HG03460 (cell line): Measurements from ENCODE around the gene PXK.
"Not testable (repeated sequence)": the region's sequence is repeated elsewhere in the genome, so short reads cannot be mapped to it uniquely, and the experiment has no call there.

Experiments
- ATAC-seq: cut with Tn5 transposase; IDR thresholded peaks from one replicate; pipeline ENCODE4 v1.9.1; 2021; ENCODE audit not compliant: unreplicated experiment

PXK gene

DNA sequence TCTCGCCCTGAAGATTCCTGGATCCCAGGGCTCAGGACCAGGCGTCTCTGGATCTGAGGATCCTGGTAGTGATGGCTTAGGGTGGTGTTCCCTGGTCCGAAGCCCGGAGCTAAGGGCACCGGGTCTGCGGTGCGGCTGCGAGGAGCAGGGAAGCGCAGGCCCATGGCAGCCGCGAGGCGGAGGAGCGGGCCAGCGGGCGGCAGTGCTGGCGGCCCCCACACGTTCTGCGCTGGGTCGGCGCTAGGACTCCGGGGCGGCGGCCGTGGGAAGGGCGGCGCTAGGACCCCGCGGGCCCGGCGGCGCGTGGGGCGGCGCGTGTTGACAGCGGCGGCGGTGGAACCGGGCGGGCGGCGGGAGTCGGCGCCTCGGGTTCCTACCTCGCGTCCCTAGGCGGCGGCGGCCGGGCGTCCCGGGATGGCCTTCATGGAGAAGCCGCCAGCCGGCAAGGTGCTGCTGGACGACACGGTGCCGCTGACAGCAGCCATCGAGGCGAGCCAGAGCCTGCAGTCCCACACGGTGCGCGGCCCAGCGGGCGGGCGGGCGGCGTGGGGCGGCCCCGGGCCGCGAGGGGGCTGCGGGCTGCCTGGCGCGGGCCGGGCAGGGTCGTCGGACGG is at the start of gene PXK:
PXK (plus strand) TSS at position 318 of the 614 bp plus-strand sequence; CDS start at position 415, 97 bp downstream.
- peak; percentile 90 for ATAC-seq

DNA sequence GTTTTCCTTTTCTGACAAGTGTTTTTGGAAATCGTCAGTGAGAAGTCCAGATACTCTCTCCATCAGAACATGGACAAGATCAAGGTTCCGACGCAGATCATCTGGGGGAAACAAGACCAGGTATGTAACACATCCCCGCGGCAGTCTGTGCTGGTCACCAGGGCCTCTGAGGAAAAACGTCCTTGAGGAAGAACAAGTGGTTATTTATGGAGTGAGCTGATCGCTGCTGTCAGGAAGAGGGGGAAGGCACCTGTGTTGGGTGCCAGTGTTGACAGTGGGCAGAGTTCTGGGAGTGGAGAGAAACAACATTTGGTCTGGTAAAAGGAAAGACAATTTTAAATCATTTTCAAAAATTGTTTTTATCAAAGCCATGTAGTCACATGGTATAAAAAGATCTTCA is 47.4 kb upstream of the PXK start:
- no peak for ATAC-seq

DNA sequence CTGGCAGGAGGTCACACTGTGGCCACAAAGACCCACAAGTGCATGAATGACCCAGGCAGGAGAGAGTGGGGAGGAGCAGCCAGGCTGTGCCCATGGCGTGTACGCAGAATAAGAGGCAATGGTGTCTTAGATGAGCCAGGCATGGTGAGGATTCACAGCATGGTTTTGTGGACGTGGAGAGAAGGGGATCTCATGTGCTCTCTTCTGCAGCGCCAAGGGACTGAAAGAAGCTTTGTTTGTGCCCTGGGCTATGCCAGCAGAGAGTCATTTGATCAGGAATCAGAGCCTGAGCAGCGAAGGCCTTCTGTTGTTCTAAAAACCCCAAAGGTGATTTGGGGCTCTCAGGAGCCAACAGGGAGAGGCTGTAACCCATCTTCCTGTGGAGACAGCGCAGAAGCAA is 45.3 kb upstream of the PXK start:
- ATAC-seq, result no peak

DNA sequence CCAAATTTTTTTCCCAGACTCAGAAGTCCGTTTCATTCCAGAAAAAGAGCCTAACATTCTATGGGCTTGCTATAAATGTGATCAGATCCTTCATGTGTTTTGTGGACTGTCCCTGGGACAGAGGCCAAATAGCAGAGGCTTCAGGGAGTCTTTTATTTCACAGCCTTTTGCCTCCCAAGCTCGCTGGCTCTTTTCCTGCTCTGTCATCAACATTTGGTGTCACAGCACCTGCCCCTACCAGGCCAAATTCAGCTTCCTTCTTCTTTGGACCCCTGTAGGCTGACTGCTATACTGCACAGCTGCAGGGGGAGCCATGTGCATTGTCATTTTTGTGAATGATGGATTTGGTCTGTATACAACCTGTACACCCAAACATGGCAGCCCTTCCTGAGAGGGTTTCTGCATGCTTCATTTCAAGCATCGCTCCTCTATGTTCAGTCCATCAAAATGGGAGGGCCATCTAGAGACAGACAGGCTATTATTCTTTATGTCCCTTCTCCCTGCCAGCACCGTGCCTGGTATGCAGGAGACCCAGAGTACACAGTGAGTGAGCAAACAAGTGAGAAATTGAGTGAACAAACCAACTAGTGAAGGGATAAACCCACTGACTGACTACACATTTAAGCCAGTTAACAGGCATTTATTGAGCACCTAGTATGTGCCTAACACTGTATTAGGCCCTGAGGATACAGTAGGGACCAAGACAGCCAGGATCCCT is 44.5 kb upstream of the PXK start:
- ATAC-seq, result no peak

DNA sequence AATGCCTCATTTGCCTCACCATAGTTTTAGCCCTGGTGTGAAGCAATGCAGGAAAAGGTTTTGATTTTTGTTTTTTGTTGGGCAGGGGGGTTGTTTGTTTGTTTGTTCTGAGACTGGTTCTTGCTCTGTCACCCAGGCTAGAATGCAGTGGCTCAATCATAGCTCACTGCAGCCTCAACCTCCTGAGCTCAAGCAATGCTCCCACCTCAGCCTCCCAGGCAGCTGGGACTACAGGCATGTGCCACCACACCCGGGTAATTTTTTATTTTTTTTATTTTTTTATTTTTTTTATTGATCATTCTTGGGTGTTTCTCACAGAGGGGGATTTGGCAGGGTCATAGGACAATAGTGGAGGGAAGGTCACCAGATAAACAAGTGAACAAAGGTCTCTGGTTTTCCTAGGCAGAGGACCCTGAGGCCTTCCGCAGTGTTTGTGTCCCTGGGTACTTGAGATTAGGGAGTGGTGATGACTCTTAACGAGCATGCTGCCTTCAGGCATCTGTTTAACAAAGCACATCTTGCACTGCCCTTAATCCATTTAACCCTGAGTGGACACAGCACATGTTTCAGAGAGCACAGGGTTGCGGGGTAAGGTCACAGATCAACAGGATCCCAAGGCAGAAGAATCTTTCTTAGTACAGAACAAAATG is 43.6 kb upstream of the PXK start:
- ATAC-seq, result not testable (repeated sequence)

DNA sequence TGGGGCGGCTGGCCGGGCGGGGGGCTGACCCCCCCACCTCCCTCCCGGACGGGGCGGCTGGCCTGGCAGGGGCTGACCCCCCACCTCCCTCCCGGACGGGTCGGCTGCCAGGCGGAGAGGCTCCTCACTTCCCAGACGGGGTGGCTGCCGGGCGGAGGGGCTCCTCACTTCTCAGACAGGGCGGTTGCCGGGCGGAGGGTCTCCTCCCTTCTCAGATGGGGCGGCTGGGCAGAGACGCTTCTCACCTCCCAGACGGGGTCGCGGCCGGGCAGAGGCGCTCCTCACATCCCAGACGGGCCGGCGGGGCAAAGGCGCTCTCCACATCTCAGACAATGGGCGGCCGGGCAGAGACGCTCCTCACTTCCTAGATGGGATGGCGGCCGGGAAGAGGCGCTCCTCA is 42.2 kb upstream of the PXK start:
- not testable (repeated sequence) for ATAC-seq

DNA sequence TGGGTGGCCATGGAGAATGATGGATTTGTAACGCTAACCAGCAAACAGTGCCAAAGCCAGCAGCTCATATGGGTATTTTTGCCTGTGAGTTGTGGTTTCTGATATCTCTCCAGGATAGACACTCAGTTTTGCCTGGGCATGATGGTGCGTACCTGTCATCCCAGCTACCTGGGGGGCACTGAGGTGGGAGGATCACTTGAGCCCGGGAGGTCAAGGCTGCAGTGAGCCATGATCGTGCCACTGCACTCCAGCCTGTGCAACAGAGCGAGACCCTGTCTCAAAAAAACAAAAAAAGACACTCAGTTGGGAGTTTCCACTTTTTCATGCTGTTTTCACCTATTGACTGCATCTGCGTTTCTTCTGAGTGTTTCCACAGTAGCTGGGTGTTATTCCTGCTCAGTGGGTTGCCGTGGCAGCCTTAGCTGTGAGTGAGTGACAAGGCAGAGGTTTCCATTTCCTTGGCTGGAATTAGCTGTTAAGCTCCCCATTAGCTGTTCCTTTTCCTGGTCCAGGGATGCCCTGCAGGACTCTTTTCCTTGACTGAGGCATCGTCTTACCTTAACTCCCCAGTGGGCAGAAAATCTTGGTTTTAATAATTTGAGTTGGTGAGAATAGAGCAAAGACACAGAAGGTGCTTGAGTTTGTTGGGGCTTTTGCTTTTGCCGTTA is 40.9 kb upstream of the PXK start:
- no peak for ATAC-seq

DNA sequence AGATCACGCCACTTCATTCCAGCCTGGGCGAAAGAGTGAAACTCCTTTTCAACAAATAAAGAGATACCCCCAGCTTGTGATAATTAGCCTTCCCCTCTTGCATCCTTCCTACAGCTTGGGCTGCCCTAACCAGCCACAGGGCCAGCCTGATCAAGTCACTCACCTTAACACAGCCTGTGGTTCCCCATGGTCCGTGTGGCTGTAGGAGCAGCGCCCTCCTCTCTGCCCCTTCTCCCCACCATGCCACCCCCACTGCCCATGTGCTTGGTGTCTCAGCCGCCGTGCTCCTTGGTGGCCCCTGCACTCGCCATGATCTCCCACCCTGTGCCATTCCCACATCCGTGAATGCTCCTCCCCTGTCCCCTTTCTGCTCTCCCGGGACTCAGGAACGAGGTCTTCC is 39.8 kb upstream of the PXK start:
- ATAC-seq, result no peak

DNA sequence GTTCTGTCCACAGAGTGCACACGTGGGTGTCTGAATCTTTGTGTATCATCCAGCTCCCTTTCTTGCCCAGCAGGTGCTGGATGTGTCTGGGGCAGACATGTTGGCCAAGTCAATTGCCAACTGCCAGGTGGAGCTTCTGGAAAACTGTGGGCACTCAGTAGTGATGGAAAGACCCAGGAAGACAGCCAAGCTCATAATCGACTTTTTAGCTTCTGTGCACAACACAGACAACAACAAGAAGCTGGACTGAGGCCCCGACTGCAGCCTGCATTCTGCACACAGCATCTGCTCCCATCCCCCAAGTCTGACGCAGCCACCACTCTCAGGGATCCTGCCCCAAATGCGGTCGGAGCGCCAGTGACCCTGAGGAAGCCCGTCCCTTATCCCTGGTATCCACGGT is 39.2 kb upstream of the PXK start:
- no peak for ATAC-seq

DNA sequence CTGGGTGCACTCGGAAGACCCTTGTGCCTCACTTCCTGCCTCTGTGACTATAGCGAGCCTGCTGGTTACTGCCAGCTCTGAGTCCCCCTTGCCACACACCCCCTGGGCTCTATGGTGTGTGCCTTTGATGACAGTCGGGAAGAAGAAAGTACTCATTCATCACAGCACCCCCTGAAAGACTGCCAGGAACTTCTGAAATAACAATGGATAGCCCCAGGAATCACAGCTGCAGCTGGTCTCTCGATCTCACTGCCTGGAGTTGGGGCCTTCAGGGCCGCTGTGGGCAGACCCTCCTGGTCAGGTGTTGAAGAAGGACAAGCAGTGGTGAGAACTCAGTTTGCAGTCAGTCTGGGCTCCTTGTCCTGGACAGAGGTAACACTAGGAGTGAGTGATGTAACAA is 36.4 kb upstream of the PXK start:
- ATAC-seq, result no peak

DNA sequence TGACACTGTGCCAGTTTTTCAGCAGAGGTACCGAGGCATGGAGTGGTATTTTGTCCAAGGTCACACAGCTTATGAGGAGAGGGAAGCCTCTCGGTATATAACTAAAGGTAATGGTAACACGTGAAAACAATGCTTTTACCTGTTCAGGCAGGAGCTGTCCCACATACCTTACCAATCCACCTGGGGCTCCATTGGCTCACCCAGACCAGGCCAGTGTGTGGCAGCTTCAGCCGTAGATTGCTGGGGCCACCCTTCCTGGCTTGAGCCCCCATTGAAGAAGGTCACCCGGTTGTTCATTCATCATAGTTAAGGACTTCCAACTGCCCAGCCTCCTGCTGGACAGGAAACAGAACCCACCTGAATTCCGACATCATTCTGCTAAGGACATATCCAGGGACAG is 35.8 kb upstream of the PXK start:
- ATAC-seq, result no peak

DNA sequence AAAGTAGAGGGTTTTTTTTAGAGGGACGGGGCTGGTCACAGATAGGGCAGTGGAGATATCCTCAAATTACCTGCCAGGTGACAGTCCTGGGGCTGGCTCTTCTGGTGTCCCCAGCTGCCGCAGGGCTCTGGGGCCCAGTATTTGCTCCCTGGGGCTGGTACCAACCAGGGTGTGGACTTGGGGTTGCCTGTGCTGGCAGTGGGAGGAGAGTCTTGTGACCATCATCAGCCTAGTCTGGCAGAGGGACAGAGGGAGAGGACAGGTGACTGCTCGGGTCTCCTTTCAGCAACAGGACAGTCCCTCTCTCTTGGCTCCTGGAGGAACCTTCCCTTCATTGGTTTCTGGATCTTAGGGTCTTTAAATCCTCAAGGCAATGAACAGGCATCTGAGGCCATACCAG is 34.5 kb upstream of the PXK start:
- no peak for ATAC-seq

DNA sequence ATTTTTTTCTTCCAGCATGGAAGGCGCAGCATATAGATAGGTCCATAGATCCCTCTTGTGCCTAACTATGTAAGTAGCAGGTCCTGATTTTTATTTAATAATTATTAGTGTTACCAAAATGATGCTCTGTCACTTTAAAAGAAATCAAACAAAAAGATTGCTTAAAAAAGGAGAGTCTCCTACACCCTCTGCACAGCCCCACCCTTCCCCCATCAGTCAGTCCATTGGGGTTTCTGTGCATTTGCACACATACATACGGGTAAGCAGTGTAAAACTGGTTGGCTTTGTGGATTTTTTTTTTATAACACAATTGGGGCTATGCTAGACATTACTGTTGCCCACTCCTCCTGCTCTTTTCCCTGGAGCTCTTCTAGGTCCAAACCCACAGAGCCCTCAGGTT is 33.6 kb upstream of the PXK start:
- ATAC-seq, result no peak

DNA sequence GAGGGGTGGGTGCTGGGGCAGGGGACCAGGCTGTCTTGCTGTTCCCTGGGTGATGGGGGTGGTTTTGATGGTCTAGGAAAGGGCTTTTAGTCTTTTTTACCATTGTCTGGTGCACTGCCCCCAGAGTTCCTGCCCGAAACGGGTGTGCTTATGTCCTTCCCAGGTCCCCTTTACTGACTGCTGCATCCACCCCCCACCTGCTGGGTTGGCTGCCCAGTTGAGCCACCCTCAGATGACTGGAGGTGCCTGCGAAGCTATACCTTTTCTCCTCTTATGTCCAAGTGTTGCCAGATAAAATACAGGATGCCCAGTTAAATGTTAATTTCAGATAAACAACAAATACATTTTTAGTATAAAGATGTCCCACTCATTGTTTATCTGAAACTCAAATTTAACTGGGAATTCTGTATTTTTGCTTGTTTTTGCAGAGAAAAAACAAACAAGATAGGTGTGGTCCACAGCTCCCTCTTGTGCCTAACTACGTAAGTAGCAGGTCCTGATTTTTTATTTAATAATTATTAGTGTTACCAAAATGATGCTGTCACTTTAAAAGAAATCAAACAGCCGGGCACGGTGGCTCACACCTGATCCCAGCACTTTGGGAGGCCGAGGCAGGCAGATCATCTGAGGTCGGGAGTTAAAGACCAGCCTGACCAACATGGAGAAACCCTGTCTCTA is 32.7 kb upstream of the PXK start:
- ATAC-seq, result no peak

DNA sequence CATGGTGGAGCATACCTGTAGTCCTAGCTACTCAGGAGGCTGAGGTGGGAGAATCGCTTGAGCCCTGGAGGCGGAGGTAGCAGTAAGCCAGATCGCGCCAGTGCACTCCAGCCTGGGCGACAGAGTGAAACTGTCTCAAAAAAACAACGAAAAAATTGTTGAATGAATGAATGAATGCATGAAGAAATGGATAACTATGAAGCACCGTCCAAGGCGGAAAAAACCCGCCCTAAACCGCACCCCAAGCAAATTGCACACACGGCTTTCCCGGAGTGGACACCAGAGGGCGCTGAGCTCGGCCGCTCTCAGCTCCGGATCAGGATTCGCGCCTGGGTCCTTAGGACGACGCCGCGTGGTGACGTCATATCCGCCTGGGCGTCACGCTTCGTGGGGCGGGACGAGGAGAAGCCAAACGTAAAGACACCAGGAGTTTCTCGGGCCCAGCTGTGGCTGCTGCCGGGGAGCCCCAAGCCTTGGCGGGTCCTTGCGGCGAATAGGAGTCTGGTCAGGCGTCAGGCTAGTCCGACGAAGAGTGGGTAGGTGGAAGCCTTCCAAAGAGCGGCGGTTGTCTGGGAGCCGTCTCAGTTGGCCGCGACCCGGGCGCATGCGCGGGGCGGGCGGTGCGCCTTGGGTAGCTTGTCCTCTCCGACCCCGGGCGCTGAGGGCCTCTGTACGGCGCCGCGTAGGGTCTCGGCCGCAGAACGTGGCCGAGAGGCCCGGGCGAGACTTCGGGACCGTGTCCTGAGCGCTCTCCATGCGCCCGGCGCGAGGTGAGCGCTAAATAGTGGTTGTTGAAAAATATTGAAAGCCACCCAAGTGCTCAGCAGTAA is 26.6 kb upstream of the PXK start, which contains the start of the genes HTD2 and RPP14:
HTD2 (plus strand) TSS at position 639 of the 830 bp plus-strand sequence. CDS start 11,094 bp downstream, outside the sequence.
RPP14 (plus strand) TSS at position 364 of the 830 bp plus-strand sequence. CDS start 4,085 bp downstream, outside the sequence.
- peak; percentile 88 for ATAC-seq

DNA sequence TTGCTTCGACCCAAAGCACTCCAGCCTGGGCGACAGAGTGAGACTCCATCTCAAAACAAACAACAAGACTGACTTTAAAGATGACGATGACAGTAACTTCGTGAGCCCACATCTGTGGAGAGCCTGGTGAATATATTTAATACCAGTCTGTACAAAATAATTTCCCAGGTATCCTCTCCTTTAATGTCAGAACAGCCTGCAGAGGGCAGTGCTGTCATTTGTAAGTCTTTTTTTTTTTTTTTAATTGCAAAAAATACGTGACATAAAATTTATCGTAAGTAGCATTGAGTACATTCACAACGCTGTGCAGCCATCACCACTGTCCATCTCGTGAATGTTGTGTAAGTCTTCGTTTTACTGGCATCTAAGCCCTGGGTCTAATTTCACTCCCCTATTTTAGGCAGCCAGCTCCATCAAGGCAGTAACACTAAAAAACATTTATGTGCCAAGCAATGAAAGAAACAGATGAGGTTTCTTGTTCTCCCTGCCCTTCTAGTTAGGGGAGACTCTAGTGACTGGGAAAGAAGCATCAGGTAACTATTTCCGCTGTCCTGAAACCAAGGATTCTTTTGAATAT is 25.0 kb upstream of the PXK start:
- ATAC-seq, result no peak

DNA sequence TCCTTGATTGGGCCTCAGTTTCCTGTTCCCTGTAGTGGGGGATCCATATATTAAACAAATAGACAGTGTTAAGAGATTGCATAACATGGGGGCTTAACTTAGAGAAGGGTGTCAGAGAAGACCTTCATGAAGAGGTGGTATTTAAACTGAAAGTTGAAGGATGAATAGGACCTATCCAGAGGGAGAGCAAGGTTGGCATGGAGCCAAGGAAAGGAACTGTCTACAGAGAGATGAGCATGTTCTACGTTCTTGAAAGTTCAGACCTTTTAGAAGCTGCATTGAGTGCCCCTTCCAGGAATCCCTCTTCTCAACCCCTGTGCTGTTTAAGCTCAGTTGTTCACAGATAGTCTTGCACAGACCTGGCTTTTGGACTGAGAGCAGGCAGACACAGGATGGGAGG is 24.0 kb upstream of the PXK start:
- no peak for ATAC-seq

DNA sequence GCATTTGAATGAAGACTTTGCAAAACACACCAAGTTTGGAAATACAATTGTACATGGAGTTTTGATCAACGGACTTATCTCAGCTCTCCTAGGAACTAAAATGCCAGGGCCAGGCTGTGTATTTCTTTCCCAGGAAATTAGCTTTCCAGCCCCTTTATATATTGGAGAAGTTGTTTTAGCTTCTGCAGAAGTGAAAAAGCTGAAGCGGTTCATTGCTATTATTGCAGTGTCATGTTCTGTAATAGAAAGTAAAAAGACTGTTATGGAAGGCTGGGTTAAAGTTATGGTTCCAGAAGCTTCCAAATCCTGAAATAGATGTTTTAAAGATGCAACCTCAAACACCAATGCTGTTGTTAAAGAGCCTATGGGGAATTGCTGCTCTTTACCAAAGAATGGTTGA is 14.9 kb upstream of the PXK start:
- ATAC-seq, result no peak

DNA sequence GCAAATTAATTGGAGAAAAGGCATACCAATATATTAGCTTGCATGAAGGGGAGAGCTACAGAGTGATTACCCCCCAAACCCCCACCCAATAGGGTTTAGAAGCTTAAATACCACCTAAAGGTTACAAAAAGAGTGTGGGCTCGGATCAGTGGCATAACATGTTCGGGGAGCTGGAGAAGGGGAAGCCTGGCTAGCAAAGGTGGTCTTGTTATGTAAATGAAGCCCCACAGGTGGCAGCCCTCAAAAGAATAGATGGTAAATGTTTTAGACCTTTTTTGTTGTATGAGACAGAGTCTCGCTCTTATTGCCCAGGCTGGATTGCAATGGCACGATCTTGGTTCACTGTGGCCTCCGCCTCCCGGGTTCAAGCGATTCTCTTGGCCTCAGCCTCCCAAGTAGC is 10.9 kb upstream of the PXK start:
- ATAC-seq, result no peak

DNA sequence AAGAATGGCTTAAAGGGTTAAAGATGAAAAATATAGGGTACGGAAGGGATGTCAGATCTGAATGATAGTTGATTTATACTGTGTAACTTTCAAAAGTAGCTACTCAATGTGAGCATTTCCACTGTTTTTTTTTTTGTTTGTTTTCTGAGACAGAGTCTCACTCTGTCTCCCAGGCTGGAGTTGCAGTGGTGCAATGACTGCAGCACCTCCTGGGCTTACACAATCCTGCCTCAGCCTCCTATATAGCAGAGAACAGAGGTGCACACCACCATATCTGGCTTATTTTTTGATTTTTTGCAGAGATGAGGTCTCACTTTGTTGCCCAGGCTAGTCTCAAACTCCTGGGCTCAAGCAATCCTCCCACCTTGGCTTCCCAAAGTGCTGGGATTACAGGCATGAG is 9.9 kb upstream of the PXK start:
- ATAC-seq, result no peak
